Measurements from ENCODE around the gene KDM1A. TPM values are rescaled to one million over a fixed set of nuclear protein-coding genes. Genes with fewer than 3 reads are reported as not detected.

The KDM1A gene
- total and polyA plus RNA-seq, 7 experiments from 2014 or later, result 40.6 to 62.1 (median 48.4) TPM

GRCh38 chr1:23101887-23102286, 82.6 kb downstream of the KDM1A start:
- peak overlapping the region in 7 of 9 donors; percentile 7 to 81 (median 43) for H3K27ac Mint-ChIP-seq
- Histone ChIP-seq H3K27me3 (ENCODE audit: control insufficient read depth in 2 of 2, insufficient read depth in 2 of 2, low read length in 2 of 2) (no peaks in the 10 kb centered on the region), H3K4me1 (ENCODE audit: control insufficient read depth in 2 of 2, insufficient read depth in 2 of 2, low read length in 2 of 2) (peaks cover 20 to 34% of the 10 kb centered on the region in 2 donors), H3K36me3 (ENCODE audit: control insufficient read depth in 2 of 3, insufficient read depth in 3 of 3, low read length in 3 of 3) (no peaks in the 10 kb centered on the region), H3K27ac (ENCODE audit: low read depth, low read length) (no peak overlapping the region), H3K4me3 (ENCODE audit: low read length) (no peak overlapping the region), H3K9me3 (ENCODE audit: control insufficient read depth in 2 of 3, low read length in 3 of 3) (no peaks in the 10 kb centered on the region)
- H3K9me3 Mint-ChIP-seq, result no peaks in the 10 kb centered on the region
- H3K36me3 Mint-ChIP-seq, result peaks cover 0 to 9% (median 0%) of the 10 kb centered on the region in 5 donors
- ChIA-PET POLR2A (interaction anchor here (0.6 to 1.5 kb wide), 2 partner anchors 10 to 66 kb away, joined by 3 to 6 read pairs; no protein-coding TSS in a partner anchor), CTCF (interaction anchor here (0.9 to 7.7 kb wide), 3 partner anchors 34 to 82 kb away, joined by 3 to 295 read pairs (median 7); partner anchors contain the start of gene LUZP1)
- peaks cover 35 to 60% (median 41%) of the 10 kb centered on the region in 7 donors for H3K4me1 Mint-ChIP-seq
- no peak overlapping the region for H3K4me3 Mint-ChIP-seq
- DNase-seq, result no peak
- no peaks in the 10 kb centered on the region for H3K27me3 Mint-ChIP-seq
- no peak for ATAC-seq
- intact Hi-C loops (cut with micrococcal nuclease), result loop anchor here (2.0 to 5.0 kb wide), 3 partner anchors 17 to 65 kb away; partner anchors contain the start of gene LUZP1 (in 1 of the 2)

GRCh38 chr1:23102289-23102688, 83.0 kb downstream of the KDM1A start:
- H3K4me1 Mint-ChIP-seq, result peaks cover 35 to 61% (median 41%) of the 10 kb centered on the region in 7 donors
- H3K9me3 Mint-ChIP-seq, result no peaks in the 10 kb centered on the region
- ChIA-PET CTCF (interaction anchor here (0.7 to 7.7 kb wide), 4 partner anchors 46 to 535 kb away, joined by 3 to 295 read pairs (median 6); partner anchors contain the start of gene LUZP1), POLR2A (interaction anchor here (0.6 to 1.5 kb wide), 3 partner anchors 9 to 723 kb away, joined by 3 to 6 read pairs (median 3); partner anchors contain the start of gene HMGCL)
- ATAC-seq (no peak), DNase-seq (no peak)
- H3K4me3 Mint-ChIP-seq, result no peak overlapping the region
- peak overlapping the region in 7 of 9 donors; percentile 12 to 81 (median 47) for H3K27ac Mint-ChIP-seq
- H3K4me1 ChIP-seq (ENCODE audit: control insufficient read depth in 2 of 2, insufficient read depth in 2 of 2, low read length in 2 of 2), result peaks cover 20 to 34% of the 10 kb centered on the region in 2 donors
- intact Hi-C loops (cut with micrococcal nuclease), result loop anchor here in 1 of 2 donors (5.0 kb wide), 2 partner anchors 45 to 65 kb away; partner anchors contain the start of gene LUZP1
- no peaks in the 10 kb centered on the region for H3K27me3 ChIP-seq (ENCODE audit: control insufficient read depth in 2 of 2, insufficient read depth in 2 of 2, low read length in 2 of 2)
- no peak overlapping the region for H3K27ac ChIP-seq (ENCODE audit: low read depth, low read length)
- peaks cover 0 to 11% (median 0%) of the 10 kb centered on the region in 5 donors for H3K36me3 Mint-ChIP-seq
- no peaks in the 10 kb centered on the region for H3K9me3 ChIP-seq (ENCODE audit: control insufficient read depth in 2 of 3, low read length in 3 of 3)
- no peaks in the 10 kb centered on the region for H3K27me3 Mint-ChIP-seq
- H3K36me3 ChIP-seq (ENCODE audit: control insufficient read depth in 2 of 3, insufficient read depth in 3 of 3, low read length in 3 of 3), result no peaks in the 10 kb centered on the region
- H3K4me3 ChIP-seq (ENCODE audit: low read length), result no peak overlapping the region

GRCh38 chr1:23103001-23103889, 84.0 kb downstream of the KDM1A start:
- intact Hi-C loops (cut with micrococcal nuclease), result loop anchor here in 1 of 2 donors (5.0 kb wide), 2 partner anchors 44 to 64 kb away; partner anchors contain the start of gene LUZP1
- H3K4me1 ChIP-seq (ENCODE audit: control insufficient read depth in 2 of 2, insufficient read depth in 2 of 2, low read length in 2 of 2), result peaks cover 20 to 34% of the 10 kb centered on the region in 2 donors
- CTCF ChIA-PET, result interaction anchor here (0.5 to 7.7 kb wide), 6 partner anchors 45 to 1997 kb away, joined by 3 to 295 read pairs (median 4); partner anchors contain the start of gene LUZP1

GRCh38 chr1:23108918-23109533, 89.8 kb downstream of the KDM1A start:
- H3K36me3 Mint-ChIP-seq, result peaks cover 4 to 24% (median 15%) of the 10 kb centered on the region in 5 donors
- ATAC-seq (no peak), DNase-seq (no peak)
- H3K27ac ChIP-seq (ENCODE audit: low read depth, low read length), result no peak overlapping the region
- peaks cover 5 to 21% of the 10 kb centered on the region in 2 donors for H3K4me1 ChIP-seq (ENCODE audit: control insufficient read depth in 2 of 2, insufficient read depth in 2 of 2, low read length in 2 of 2)
- no peaks in the 10 kb centered on the region for H3K27me3 Mint-ChIP-seq
- ChIA-PET CTCF (interaction anchor here (0.9 to 1.3 kb wide), 2 partner anchors 10 to 75 kb away, joined by 3 to 4 read pairs; no protein-coding TSS in a partner anchor), POLR2A (no interaction called here)
- H3K4me3 ChIP-seq (ENCODE audit: low read length), result no peak overlapping the region
- no peaks in the 10 kb centered on the region for H3K9me3 Mint-ChIP-seq
- no peaks in the 10 kb centered on the region for H3K27me3 ChIP-seq (ENCODE audit: control insufficient read depth in 2 of 2, insufficient read depth in 2 of 2, low read length in 2 of 2)
- peaks cover 16 to 53% (median 32%) of the 10 kb centered on the region in 7 donors for H3K4me1 Mint-ChIP-seq
- H3K9me3 ChIP-seq (ENCODE audit: control insufficient read depth in 2 of 3, low read length in 3 of 3), result no peaks in the 10 kb centered on the region
- H3K4me3 Mint-ChIP-seq, result no peak overlapping the region
- peaks cover 0 to 7% (median 0%) of the 10 kb centered on the region in 3 experiments for H3K36me3 ChIP-seq (ENCODE audit: control insufficient read depth in 2 of 3, insufficient read depth in 3 of 3, low read length in 3 of 3)
- intact Hi-C loops (cut with micrococcal nuclease), result no loop called here
- H3K27ac Mint-ChIP-seq, result peak overlapping the region in 3 of 9 donors; percentile 8 to 35 (median 24)

More at GRCh38 chr1:23103001-23103889, 84.0 kb downstream of the KDM1A start:
- Histone ChIP-seq H3K4me3 (ENCODE audit: low read length) (no peak overlapping the region), H3K27ac (ENCODE audit: low read depth, low read length) (peak overlapping the region; percentile 42), H3K27me3 (ENCODE audit: control insufficient read depth in 2 of 2, insufficient read depth in 2 of 2, low read length in 2 of 2) (no peaks in the 10 kb centered on the region), H3K9me3 (ENCODE audit: control insufficient read depth in 2 of 3, low read length in 3 of 3) (no peaks in the 10 kb centered on the region), H3K36me3 (ENCODE audit: control insufficient read depth in 2 of 3, insufficient read depth in 3 of 3, low read length in 3 of 3) (no peaks in the 10 kb centered on the region)
- no peaks in the 10 kb centered on the region for H3K9me3 Mint-ChIP-seq
- peak overlapping the region; percentile 53 to 92 (median 81) for H3K27ac Mint-ChIP-seq
- DNase-seq, result peak in 5 of 9 donors; percentile 18 to 44 (median 32)
- peaks cover 29 to 57% (median 39%) of the 10 kb centered on the region in 7 donors for H3K4me1 Mint-ChIP-seq
- peaks cover 0 to 17% (median 5%) of the 10 kb centered on the region in 5 donors for H3K36me3 Mint-ChIP-seq
- POLR2A ChIA-PET, result interaction anchor here (0.6 to 1.5 kb wide), 4 partner anchors 64 to 722 kb away, joined by 3 to 6 read pairs (median 4); partner anchors contain the start of gene HMGCL
- H3K4me3 Mint-ChIP-seq, result peak overlapping the region in 9 of 10 donors; percentile 15 to 80 (median 45)
- peak; percentile 86 for ATAC-seq
- no peaks in the 10 kb centered on the region for H3K27me3 Mint-ChIP-seq

GRCh38 chr1:23110391-23110790, 91.1 kb downstream of the KDM1A start:
- Mint-ChIP-seq H3K4me1 (peaks cover 16 to 62% (median 41%) of the 10 kb centered on the region in 7 donors), H3K4me3 (peak overlapping the region in 1 of 10 donors; percentile 1), H3K36me3 (peaks cover 4 to 24% (median 15%) of the 10 kb centered on the region in 5 donors), H3K27me3 (no peaks in the 10 kb centered on the region), H3K27ac (peak overlapping the region in 5 of 9 donors; percentile 2 to 38 (median 5)), H3K9me3 (no peaks in the 10 kb centered on the region)
- ATAC-seq (no peak), DNase-seq (no peak)
- Histone ChIP-seq H3K4me3 (ENCODE audit: low read length) (no peak overlapping the region), H3K4me1 (ENCODE audit: control insufficient read depth in 2 of 2, insufficient read depth in 2 of 2, low read length in 2 of 2) (peaks cover 13 to 25% of the 10 kb centered on the region in 2 donors), H3K36me3 (ENCODE audit: control insufficient read depth in 2 of 3, insufficient read depth in 3 of 3, low read length in 3 of 3) (peaks cover 0 to 7% (median 0%) of the 10 kb centered on the region in 3 experiments), H3K27me3 (ENCODE audit: control insufficient read depth in 2 of 2, insufficient read depth in 2 of 2, low read length in 2 of 2) (no peaks in the 10 kb centered on the region), H3K27ac (ENCODE audit: low read depth, low read length) (no peak overlapping the region), H3K9me3 (ENCODE audit: control insufficient read depth in 2 of 3, low read length in 3 of 3) (no peaks in the 10 kb centered on the region)
- intact Hi-C loops (cut with micrococcal nuclease), result no loop called here
- ChIA-PET POLR2A (interaction anchor here (0.9 to 1.3 kb wide), 2 partner anchors 10 to 59 kb away, joined by 3 to 4 read pairs; no protein-coding TSS in a partner anchor), CTCF (interaction anchor here (1.5 to 3.2 kb wide), 2 partner anchors 10 to 75 kb away, joined by 4 to 20 read pairs; no protein-coding TSS in a partner anchor)

Measured in naive thymus-derived CD4-positive, alpha-beta T cell (primary cell).